Activated CD4-positive, alpha-beta T cell treated with anti-CD3 and anti-CD28 coated beads for 48 hours (primary cell): ENCODE data around the gene MARCHF11.

Experiments
- DNase-seq: peaks from one replicate; pipeline ENCODE4 v3.0.0-alpha.2; 2020

MARCHF11 gene

GRCh38 chr5:16050414-16050813, 129.2 kb downstream of the MARCHF11 start:
- DNase-seq: no peak

DNA sequence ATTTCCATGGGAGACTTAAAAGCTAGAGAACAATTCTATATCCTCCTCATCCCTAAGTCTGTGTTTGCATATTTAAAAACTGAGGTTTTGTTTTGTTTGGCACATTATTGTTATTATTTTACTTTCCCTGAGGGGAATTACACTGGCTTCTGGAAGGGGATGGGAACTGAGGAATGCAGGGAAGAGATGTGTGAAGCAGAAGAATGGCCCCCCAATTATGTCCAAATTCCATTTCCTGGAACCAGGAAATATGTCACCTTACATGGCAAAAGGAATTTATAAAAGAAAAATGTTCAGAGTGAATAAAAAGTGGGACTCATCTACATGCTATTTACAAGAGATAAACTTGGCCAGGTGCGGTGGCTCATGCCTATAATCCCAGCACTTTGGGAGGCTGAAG, 129.8 kb downstream of the MARCHF11 start:
- DNase-seq: no peak

- no peak for DNase-seq
These were observed 131.5 kb downstream of the MARCHF11 start for GRCh38 chr5:16048132-16048531.

- DNase-seq: no peak
These were observed 136.1 kb downstream of the MARCHF11 start for GRCh38 chr5:16043349-16043965.

DNA sequence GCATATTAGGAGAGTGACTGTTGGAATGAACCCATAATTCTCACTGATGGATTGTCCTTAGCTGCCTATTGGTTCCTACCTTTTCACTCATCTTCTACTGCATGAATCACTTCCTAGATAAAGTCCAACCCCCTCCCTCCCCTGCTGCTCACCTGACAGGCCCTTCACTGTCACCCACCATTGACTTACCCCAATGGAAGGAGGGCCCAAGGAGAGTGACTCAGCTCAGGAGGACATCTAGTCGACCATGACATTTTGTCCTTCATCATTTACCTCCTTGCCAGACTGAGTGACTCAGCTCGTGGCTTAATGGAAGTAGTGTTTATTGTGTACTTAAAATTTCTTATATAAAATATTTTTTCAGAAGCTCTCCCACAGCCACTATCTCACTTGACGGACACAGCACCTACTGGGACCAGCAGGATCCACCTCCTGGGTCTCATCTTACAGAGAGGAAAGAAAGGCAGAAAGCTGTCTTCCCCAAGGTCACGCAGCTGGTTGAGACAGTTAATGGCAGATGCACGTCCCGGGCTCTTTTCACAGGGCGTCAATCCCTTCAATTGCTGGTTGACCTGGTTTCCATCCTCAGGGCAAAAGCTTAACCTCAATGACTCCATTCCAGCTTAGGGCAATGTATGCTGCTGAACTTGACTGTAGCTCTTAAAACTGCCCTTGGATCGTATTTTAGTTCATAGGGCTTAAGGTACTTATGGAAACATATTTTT, 142.3 kb downstream of the MARCHF11 start:
- no peak for DNase-seq

- DNase-seq: no peak
These were observed 145.1 kb downstream of the MARCHF11 start for GRCh38 chr5:16034319-16035001.

DNA sequence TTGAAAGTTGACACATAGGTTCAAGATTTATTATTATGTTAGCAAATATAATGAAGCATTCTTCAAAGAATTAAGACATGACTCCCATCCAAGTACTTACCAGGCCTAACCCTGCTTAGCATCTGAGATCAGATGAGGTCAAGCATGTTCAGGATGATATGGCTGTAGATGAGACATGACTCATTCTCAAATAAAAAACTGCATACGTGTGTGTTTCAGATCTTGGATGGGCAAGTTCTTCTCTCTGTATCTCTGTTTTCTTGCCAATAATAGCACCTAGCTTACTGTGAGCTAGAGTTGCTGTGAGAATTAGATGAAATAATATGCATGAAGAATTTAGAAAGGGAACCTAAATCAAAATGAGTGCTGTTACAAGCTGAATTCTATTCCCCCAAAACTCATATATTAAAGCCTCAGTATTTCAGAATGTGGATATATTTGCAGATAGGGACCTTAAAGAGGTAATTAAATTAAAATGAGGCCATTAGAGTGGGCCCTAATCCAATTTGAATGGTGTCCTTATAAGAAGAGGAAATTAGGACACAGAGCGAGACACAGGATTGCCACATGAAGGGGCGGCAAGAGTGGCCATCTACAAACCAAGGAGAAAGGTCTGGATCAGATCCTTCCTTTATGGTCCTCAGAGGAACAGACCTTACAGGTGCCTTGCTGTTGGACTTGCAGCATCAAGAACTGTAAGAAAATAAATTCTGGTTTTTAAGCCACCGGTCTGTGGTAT, 146.2 kb downstream of the MARCHF11 start:
- no peak for DNase-seq

- no peak for DNase-seq
These were observed 150.9 kb downstream of the MARCHF11 start for GRCh38 chr5:16028708-16029107.

- no peak for DNase-seq
These were observed 153.9 kb downstream of the MARCHF11 start for GRCh38 chr5:16025681-16026080.

GRCh38 chr5:16018970-16019369, 160.6 kb downstream of the MARCHF11 start:
- no peak for DNase-seq

DNA sequence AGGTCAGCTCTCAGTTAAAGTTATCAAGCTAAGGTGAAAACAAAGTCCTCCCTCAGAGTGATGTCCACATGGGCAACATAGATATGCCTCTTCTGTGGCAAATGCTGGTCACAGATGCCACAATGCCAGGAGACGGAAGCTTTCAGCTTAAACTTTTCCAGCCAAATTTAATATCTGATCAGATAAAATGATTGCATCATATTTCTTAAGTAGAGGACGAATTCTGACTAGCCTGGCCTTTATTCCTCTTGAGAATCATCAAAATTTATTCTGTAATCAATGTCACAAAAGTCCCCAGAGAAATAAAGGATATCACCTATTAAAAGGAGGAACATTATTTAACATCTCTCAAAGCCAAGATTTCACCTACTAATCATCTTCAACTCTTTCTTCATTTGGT, 161.9 kb downstream of the MARCHF11 start:
- DNase-seq: no peak
